K562 (cell line): Measurements from ENCODE around the gene CDCA3. TPM values are rescaled to one million over a fixed set of nuclear protein-coding genes. Genes with fewer than 3 reads are reported as not detected.

Source experiments
- CEBPB ChIP-seq: fragments of 450-650 bp; IDR thresholded peaks from 2 replicates; pipeline ENCODE4 v1.6.1; 2016; ENCODE audit warnings: missing genetic modification characterization, missing compliant biosample characterization
- E2F4 ChIP-seq: sonication (generic); formaldehyde crosslinking; IDR thresholded peaks from 2 replicates; pipeline ENCODE4 v1.8.0; 2022; ENCODE audit warnings: mild to moderate bottlenecking, low read depth, missing genetic modification reagents
- ELK1 ChIP-seq: sonication (generic); formaldehyde crosslinking; IDR thresholded peaks from 2 replicates; pipeline ENCODE4 v1.8.1; 2022; ENCODE audit warnings: missing genetic modification reagents
- ERF ChIP-seq: fragments of 450-650 bp; formaldehyde crosslinking; IDR thresholded peaks from 2 replicates; pipeline ENCODE4 v1.4.0; 2020; ENCODE audit warnings: mild to moderate bottlenecking, mixed read lengths
- FOXA3 ChIP-seq, 2 experiments: fragments of 450-650 bp in 1 of 2; sonication (generic) in 1 of 2; formaldehyde crosslinking; IDR thresholded peaks in 1 of 2; conservative IDR thresholded peaks in 1 of 2; 2 replicates each; pipeline versions ENCODE4 v1.4.0 to v1.8.0; 2020 to 2022; ENCODE audit warnings: mild to moderate bottlenecking in 2 of 2, missing genetic modification reagents in 1 of 2
- GABPB1 ChIP-seq: sonication (generic); formaldehyde crosslinking; IDR thresholded peaks from 2 replicates; pipeline ENCODE4 v1.8.0; 2022; ENCODE audit warnings: mild to moderate bottlenecking, missing genetic modification reagents
- HCFC1 ChIP-seq: IDR thresholded peaks from 2 replicates; pipeline ENCODE4 v1.6.1; 2012; ENCODE audit warnings: low read depth, low read length, improper control_type of control experiment
- JUNB ChIP-seq: fragments of 450-650 bp; formaldehyde crosslinking; conservative IDR thresholded peaks from 2 replicates; pipeline ENCODE4 v1.4.0; 2020; ENCODE audit warnings: mild to moderate bottlenecking
- MAZ ChIP-seq, 2 experiments: fragments of 450-650 bp in 1 of 2; sonication (generic) in 1 of 2; formaldehyde crosslinking; IDR thresholded peaks in 1 of 2; conservative IDR thresholded peaks in 1 of 2; 2 replicates each; pipeline versions ENCODE4 v1.4.0 to v1.5.0; 2020; ENCODE audit warnings: mild to moderate bottlenecking in 1 of 2, missing genetic modification reagents in 1 of 2
- NCOA4 ChIP-seq: fragments of 450-650 bp; IDR thresholded peaks from 2 replicates; pipeline ENCODE4 v1.6.1; 2018; ENCODE audit warnings: mild to moderate bottlenecking; ENCODE audit not compliant: partially characterized antibody
- POLR2A ChIP-seq: fragments of 450-650 bp; conservative IDR thresholded peaks from 2 replicates; pipeline ENCODE4 v1.6.1; 2016
- RAD21 ChIP-seq, 2 experiments: fragments of 250-450 bp in 1 of 2; fragments of 450-650 bp in 1 of 2; sonication (Bioruptor Pico) in 1 of 2; formaldehyde crosslinking in 1 of 2; IDR thresholded peaks in 1 of 2; conservative IDR thresholded peaks in 1 of 2; 2 replicates each; pipeline versions ENCODE4 v1.4.0 to v1.8.0; 2020 to 2022; ENCODE audit warnings: mild to moderate bottlenecking in 2 of 2, moderate library complexity in 1 of 2
- SMARCA5 ChIP-seq: fragments of 450-650 bp; IDR thresholded peaks from 2 replicates; pipeline ENCODE4 v1.6.1; 2016
- TEAD4 ChIP-seq, 2 experiments: sonication (generic) in 1 of 2; formaldehyde crosslinking in 1 of 2; IDR thresholded peaks; 2 replicates each; pipeline versions ENCODE4 v1.6.1 to v1.8.0; 2012 to 2022; ENCODE audit warnings: borderline replicate concordance in 1 of 2, inconsistent platforms in 1 of 2, low read length in 1 of 2, mild to moderate bottlenecking in 1 of 2, missing genetic modification reagents in 1 of 2
- USF2 ChIP-seq: sonication (generic); formaldehyde crosslinking; IDR thresholded peaks from 2 replicates; pipeline ENCODE4 v1.5.0; 2020; ENCODE audit warnings: missing genetic modification reagents
- ZBTB1 ChIP-seq: sonication (generic); formaldehyde crosslinking; IDR thresholded peaks from 2 replicates; pipeline ENCODE4 v1.8.1; 2023; ENCODE audit warnings: missing genetic modification reagents, low read depth, mild to moderate bottlenecking, borderline replicate concordance
- ZKSCAN3 ChIP-seq: fragments of 250-450 bp; sonication (Bioruptor Pico); IDR thresholded peaks from 2 replicates; pipeline ENCODE4 v1.4.0; 2020
- ZNF263 ChIP-seq: sonication (generic); formaldehyde crosslinking; IDR thresholded peaks from 2 replicates; pipeline ENCODE4 v1.8.0; 2022; ENCODE audit warnings: mild to moderate bottlenecking, missing genetic modification reagents, borderline replicate concordance
- ZNF324 ChIP-seq: fragments of 250-450 bp; sonication (Bioruptor Pico); IDR thresholded peaks from 2 replicates; pipeline ENCODE4 v1.4.0; 2020; ENCODE audit warnings: mild to moderate bottlenecking
- ZNF551 ChIP-seq: fragments of 250-450 bp; sonication (Bioruptor Pico); IDR thresholded peaks from 2 replicates; pipeline ENCODE4 v1.5.0; 2021; ENCODE audit warnings: mild to moderate bottlenecking, moderate library complexity
- ZNF561 ChIP-seq: fragments of 450-650 bp; formaldehyde crosslinking; conservative IDR thresholded peaks from 2 replicates; pipeline ENCODE4 v1.4.0; 2020; ENCODE audit warnings: mild to moderate bottlenecking, moderate library complexity
- ZNF699 ChIP-seq: fragments of 250-450 bp; sonication (Bioruptor Pico); IDR thresholded peaks from 2 replicates; pipeline ENCODE4 v1.8.0; 2021; ENCODE audit warnings: mild to moderate bottlenecking, moderate library complexity; ENCODE audit not compliant: insufficient replicate concordance
- ZNF76 ChIP-seq: fragments of 250-450 bp; sonication (Bioruptor Pico); IDR thresholded peaks from 2 replicates; pipeline ENCODE4 v1.4.0; 2020; ENCODE audit warnings: mild to moderate bottlenecking, moderate library complexity, borderline replicate concordance
- polyA plus RNA-seq, 8 experiments: library from polyadenylated mRNA; depleted of rRNA in 4 of 8; stranded (reverse) in 5 of 8; unstranded in 3 of 8; fragments of >200 nt; fragmentation: Nextera tagmentation in 2 of 8; fragmentation: Illumina TruSeq in 1 of 8; extraction: Ambion mirVana in 2 of 8; extraction: Trizol in 1 of 8; gene quantifications; 2 replicates each; pipeline versions ENCODE4 v1.2.1 to v1.2.3, GENCODE V29; 2011 to 2014; ENCODE audit warnings: inconsistent platforms in 1 of 8, missing spikeins in 1 of 8
- total RNA-seq, 7 experiments: library from RNA; depleted of rRNA in 6 of 7; stranded (reverse); fragments of >200 nt in 6 of 7; fragmentation: Illumina TruSeq in 2 of 7; extraction: Trizol in 2 of 7; gene quantifications; 2 replicates each; pipeline versions ENCODE4 v1.2.1 to v1.2.3, GENCODE V29; 2011 to 2021; ENCODE audit warnings: low replicate concordance in 1 of 7

Gene CDCA3
- total and polyA plus RNA-seq, 9 of the 15 experiments (the other 6 are each of a cell fraction or from before 2014, with no cell fraction given): 24.2 to 80.8 (median 55.1) TPM

- no peak for TF ChIP-seq ELK1 (CRISPR knock-in tag)
- TF ChIP-seq ZNF76: peak; percentile 95; the same call in 1 of the 2 replicates
- TF ChIP-seq ZKSCAN3 (CRISPR knock-in tag): no peak
- peak; percentile 99 for TF ChIP-seq HCFC1
- no peak for TF ChIP-seq ZNF561 (CRISPR knock-in tag)
- TF ChIP-seq ZNF699 (CRISPR knock-in tag): no peak
- TF ChIP-seq TEAD4 (IDR thresholded peaks at IDR 0.05; ENCODE audit: low read length): no peak
- TF ChIP-seq TEAD4 (CRISPR knock-in tag; IDR thresholded peaks at IDR 0.05; ENCODE audit: borderline replicate concordance): no peak
- peak; percentile 66 to 98 for TF ChIP-seq MAZ (CRISPR knock-in tag; conservative IDR thresholded peaks at IDR 0.05 in 1 of 2, IDR thresholded peaks at IDR 0.05 in 1 of 2)
- peak; percentile 79 for TF ChIP-seq POLR2A
- TF ChIP-seq GABPB1 (CRISPR knock-in tag): peak; percentile 99
- 0 out of 2 replicates have a peak, but pooled peaks have one; percentile 51 for TF ChIP-seq E2F4
- TF ChIP-seq USF2 (CRISPR knock-in tag): peak; percentile 48
- TF ChIP-seq FOXA3 (CRISPR knock-in tag; conservative IDR thresholded peaks at IDR 0.05 in 1 of 2, IDR thresholded peaks at IDR 0.05 in 1 of 2): no peak
- 0 out of 2 replicates have a peak, but pooled peaks have one; percentile 8 for TF ChIP-seq ZNF263
- TF ChIP-seq NCOA4: no peak
- TF ChIP-seq ERF (CRISPR knock-in tag): peak; percentile 92
- no peak for TF ChIP-seq CEBPB (tag)
- no peak for TF ChIP-seq SMARCA5
- TF ChIP-seq ZNF551 (CRISPR knock-in tag): no peak
- TF ChIP-seq RAD21 (CRISPR knock-in tag; conservative IDR thresholded peaks at IDR 0.05 in 1 of 2, IDR thresholded peaks at IDR 0.05 in 1 of 2): no peak
- no peak for TF ChIP-seq ZBTB1 (CRISPR knock-in tag)
- TF ChIP-seq JUNB (CRISPR knock-in tag): no peak
- TF ChIP-seq ZNF324 (CRISPR knock-in tag): no peak
Measured at GRCh38 chr12:6851921-6852650, 1.0 kb upstream of the CDCA3 start, which contains the start of gene USP5 (continued).
